Esophagus muscularis mucosa (tissue), 4 donors: ENCODE results near the gene CYTH3. TPM values are rescaled to one million over a fixed set of nuclear protein-coding genes. Genes with fewer than 3 reads are reported as not detected.

Source experiments
- DNase-seq: peaks from one replicate; pipeline ENCODE4 v3.0.0-alpha.2; 2017; ENCODE audit errors: extremely low spot score
- H3K27ac ChIP-seq, 4 donors: fragments of 200-600 bp; sonication (generic); replicated peaks in 1 of 4; 1 replicate in 3 of 4; 2 replicates in 1 of 4; pipeline ENCODE4 v1.5.1; 2016 to 2019; ENCODE audit warnings: mild to moderate bottlenecking in 1 of 4
- H3K27me3 ChIP-seq, 4 donors: fragments of 200-600 bp; sonication (generic); one replicate each; pipeline versions ENCODE4 v1.5.1 to v1.6.0; 2016 to 2019
- H3K36me3 ChIP-seq, 4 donors: fragments of 200-600 bp; sonication (generic); one replicate each; pipeline ENCODE4 v1.5.1; 2016 to 2019
- H3K4me1 ChIP-seq, 4 donors: fragments of 200-600 bp; sonication (generic); one replicate each; pipeline ENCODE4 v1.5.1; 2016 to 2019
- H3K4me3 ChIP-seq, 4 donors: fragments of 200-600 bp; sonication (generic); 1 replicate in 2 of 4; 2 replicates in 2 of 4; pipeline ENCODE4 v1.5.1; 2016 to 2019; ENCODE audit warnings: mild to moderate bottlenecking in 4 of 4, moderate library complexity in 1 of 4
- H3K9me3 ChIP-seq, 4 donors: fragments of 200-600 bp; sonication (generic); 1 replicate in 3 of 4; 2 replicates in 1 of 4; pipeline ENCODE4 v1.5.1; 2016 to 2019
- EP300 ChIP-seq: sonication (generic); formaldehyde crosslinking; IDR thresholded peaks from one replicate; pipeline ENCODE4 v1.6.1; 2017; ENCODE audit warnings: antibody characterized with exemption
- POLR2A ChIP-seq: fragments of 450-650 bp; IDR thresholded peaks from one replicate; pipeline ENCODE4 v1.6.1; 2017; ENCODE audit warnings: antibody characterized with exemption, moderate library complexity, mild to moderate bottlenecking, low read depth
- POLR2AphosphoS5 ChIP-seq, 2 donors: sonication (generic); formaldehyde crosslinking; IDR thresholded peaks; one replicate each; pipeline ENCODE4 v1.6.1; 2017; ENCODE audit warnings: antibody characterized with exemption in 2 of 2
- WGBS: methylation state at CpG from one replicate; pipeline ENCODE4 v1.1.5; 2018; 5-methylcytosine and 5-hydroxymethylcytosine counted together
- intact Hi-C: fragments of 100-400 bp; cut with DNase I; formaldehyde crosslinking; loops from one replicate; pipeline ENCODE4 v1.15.1; 2023
- total RNA-seq, 4 donors: library from RNA; depleted of rRNA; stranded (reverse); fragments of >200 nt; gene quantifications; one replicate each; pipeline versions ENCODE4 v1.1.0 to v1.2.1, GENCODE V29; 2016
- TF ChIP-seq, protein P1 (sequence below), 3 experiments: fragments of 200-600 bp in 2 of 3; fragments of 450-650 bp in 1 of 3; sonication (generic) in 2 of 3; IDR thresholded peaks; one replicate each; pipeline ENCODE4 v1.5.1; 2017 to 2019; ENCODE audit warnings: antibody characterized with exemption in 3 of 3, mild to moderate bottlenecking in 2 of 3, moderate library complexity in 1 of 3

The CYTH3 gene
- total RNA-seq, 4 donors from 2014 or later: 32.0 to 64.6 (median 50.2) TPM

DNA sequence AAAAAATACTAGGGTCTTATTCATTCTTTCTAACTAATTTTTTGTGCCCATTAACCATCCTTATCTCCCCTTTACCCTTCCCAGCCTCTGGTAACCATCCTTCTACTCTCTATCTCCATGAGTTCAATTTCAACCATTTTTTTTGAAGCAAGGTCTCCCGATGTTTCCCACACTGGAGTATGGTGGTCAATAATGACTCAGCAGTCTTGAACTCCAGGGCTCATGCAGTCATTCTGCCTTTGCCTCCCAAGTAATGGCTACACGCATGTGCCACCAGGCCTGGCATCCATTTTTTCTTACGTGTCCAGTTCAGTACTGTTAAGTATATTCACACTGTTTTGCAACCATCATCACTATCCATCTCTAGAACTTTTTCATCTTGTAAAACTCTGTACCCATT is 60.4 kb downstream of the CYTH3 start:
- DNase-seq: no peak
- 97% methylated on average over 3 of the region's 3 CpGs for WGBS
- Histone ChIP-seq H3K36me3 (no peaks in the 10 kb centered on the region), H3K4me1 (peaks cover 10 to 27% (median 24%) of the 10 kb centered on the region in 4 donors), H3K9me3 (no peaks in the 10 kb centered on the region), H3K27ac (no peak overlapping the region), H3K4me3 (no peak overlapping the region), H3K27me3 (no peaks in the 10 kb centered on the region)
- intact Hi-C loops: no loop called here
- TF ChIP-seq, protein P1, sequence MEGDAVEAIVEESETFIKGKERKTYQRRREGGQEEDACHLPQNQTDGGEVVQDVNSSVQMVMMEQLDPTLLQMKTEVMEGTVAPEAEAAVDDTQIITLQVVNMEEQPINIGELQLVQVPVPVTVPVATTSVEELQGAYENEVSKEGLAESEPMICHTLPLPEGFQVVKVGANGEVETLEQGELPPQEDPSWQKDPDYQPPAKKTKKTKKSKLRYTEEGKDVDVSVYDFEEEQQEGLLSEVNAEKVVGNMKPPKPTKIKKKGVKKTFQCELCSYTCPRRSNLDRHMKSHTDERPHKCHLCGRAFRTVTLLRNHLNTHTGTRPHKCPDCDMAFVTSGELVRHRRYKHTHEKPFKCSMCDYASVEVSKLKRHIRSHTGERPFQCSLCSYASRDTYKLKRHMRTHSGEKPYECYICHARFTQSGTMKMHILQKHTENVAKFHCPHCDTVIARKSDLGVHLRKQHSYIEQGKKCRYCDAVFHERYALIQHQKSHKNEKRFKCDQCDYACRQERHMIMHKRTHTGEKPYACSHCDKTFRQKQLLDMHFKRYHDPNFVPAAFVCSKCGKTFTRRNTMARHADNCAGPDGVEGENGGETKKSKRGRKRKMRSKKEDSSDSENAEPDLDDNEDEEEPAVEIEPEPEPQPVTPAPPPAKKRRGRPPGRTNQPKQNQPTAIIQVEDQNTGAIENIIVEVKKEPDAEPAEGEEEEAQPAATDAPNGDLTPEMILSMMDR (IDR thresholded peaks at IDR 0.05): no peak
- TF ChIP-seq POLR2A (no peak), POLR2AphosphoS5 (IDR thresholded peaks at IDR 0.05) (no peak), EP300 (no peak)

DNA sequence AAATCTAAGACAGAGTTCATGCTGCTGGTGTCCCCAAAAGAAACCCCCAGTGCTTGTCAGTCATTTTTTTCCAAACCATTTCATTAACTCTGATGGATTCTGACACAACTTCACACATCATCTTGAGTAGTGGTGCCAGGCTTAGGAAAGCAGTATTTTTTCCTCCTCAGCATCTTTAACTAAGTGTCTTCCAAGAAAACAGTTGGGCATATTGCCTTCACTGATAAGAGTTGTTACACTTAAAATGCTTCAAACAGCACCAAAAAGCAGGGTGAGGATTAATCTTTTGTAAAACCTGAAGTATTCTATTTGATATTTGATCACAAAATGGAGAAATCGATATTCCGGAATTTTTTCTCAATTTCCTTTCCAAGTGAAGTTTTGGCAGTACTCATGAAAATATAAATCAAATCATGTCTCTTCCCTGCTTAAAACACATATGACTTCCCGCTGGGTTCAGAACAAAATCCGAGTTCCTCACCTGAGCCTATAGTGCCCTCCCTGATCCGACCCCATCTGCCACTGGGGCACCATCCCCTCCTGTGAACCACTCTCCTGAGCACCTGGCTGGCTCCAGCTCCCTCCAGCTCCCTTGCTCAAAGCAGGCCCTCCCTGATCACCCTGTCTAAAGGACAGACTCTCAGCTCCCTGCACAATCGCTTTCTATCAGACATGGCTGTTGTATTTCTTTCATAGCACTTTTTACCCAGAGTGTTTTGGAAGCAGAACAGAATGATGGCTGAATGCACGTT is 61.6 kb downstream of the CYTH3 start:
- H3K27me3 ChIP-seq: no peaks in the 10 kb centered on the region
- H3K9me3 ChIP-seq: no peaks in the 10 kb centered on the region
- H3K36me3 ChIP-seq: no peaks in the 10 kb centered on the region
- intact Hi-C loops: no loop called here
- H3K27ac ChIP-seq: no peak overlapping the region
- no peak for TF ChIP-seq POLR2A
- TF ChIP-seq EP300: no peak
- no peak for TF ChIP-seq POLR2AphosphoS5 (IDR thresholded peaks at IDR 0.05)
- TF ChIP-seq, protein P1 (IDR thresholded peaks at IDR 0.05): no peak
- H3K4me3 ChIP-seq: no peak overlapping the region
- WGBS: 88% methylated on average over 7 of the region's 7 CpGs
- DNase-seq: no peak
- H3K4me1 ChIP-seq: peaks cover 10 to 37% (median 31%) of the 10 kb centered on the region in 4 donors

DNA sequence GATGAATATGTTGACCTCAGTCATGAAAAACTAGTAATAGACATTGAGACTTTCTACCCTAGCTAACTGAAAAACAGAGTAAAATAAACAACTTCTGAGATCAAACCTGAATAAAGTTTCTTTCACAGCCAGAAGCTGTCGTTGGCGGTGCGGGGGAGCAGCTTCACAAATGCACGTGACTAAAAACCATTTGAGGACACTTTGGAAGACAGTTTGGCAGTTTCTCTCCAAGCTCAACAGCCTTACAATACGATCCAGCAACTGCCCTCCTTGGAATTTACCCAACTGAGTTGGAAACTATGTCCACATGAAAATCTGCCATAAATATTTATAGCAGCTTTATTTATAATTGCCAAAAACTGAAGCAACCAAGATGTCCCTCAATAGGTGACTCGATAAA is 63.1 kb downstream of the CYTH3 start:
- Histone ChIP-seq H3K27ac (no peak overlapping the region), H3K9me3 (no peaks in the 10 kb centered on the region)
- TF ChIP-seq POLR2A (no peak), EP300 (no peak), POLR2AphosphoS5 (IDR thresholded peaks at IDR 0.05) (no peak)
- TF ChIP-seq, protein P1 (IDR thresholded peaks at IDR 0.05): no peak

DNA sequence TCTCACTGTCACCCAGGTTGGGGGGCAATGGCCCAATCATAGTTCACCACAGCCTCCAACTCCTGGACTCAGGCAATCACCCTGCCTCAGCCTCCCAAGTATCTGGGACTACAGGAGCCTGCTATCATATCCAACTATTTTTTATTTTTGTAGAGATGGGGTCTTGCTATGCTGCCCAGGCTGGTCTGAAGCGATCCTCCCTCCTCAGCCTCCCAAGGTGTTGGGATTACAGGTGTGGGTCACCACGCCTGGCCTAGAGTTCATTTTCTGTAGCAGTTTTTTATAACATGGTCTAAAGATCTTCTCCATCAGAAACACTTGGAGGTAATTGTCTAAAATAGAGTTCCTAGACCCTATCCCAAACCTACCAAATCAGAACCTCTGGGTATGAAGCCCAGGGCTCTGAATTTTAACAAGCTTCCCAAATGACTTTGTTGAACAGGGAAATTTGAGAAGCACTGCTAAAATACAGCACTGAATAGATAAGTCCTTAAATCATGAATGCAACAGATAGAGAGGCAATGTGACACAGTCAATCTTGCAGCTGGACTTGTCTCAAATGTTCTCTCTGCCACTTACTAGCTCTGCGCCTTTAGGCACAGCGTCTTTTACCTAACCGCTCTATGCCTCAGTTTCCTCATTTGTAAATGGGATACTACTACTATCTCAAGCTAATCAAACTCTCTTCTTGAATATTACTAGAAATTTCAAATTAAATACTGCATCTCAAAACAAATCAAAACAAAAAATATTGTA is 63.7 kb downstream of the CYTH3 start:
- H3K27me3 ChIP-seq: no peaks in the 10 kb centered on the region
- H3K27ac ChIP-seq: no peak overlapping the region
- DNase-seq: no peak
- intact Hi-C loops: no loop called here
- WGBS: 93% methylated on average over 5 of the region's 5 CpGs
- H3K4me1 ChIP-seq: peaks cover 10 to 37% (median 36%) of the 10 kb centered on the region in 4 donors
- H3K9me3 ChIP-seq: no peaks in the 10 kb centered on the region
- no peaks in the 10 kb centered on the region for H3K36me3 ChIP-seq
- no peak for TF ChIP-seq POLR2A
- no peak for TF ChIP-seq EP300
- TF ChIP-seq, protein P1 (IDR thresholded peaks at IDR 0.05): no peak
- TF ChIP-seq POLR2AphosphoS5 (IDR thresholded peaks at IDR 0.05): no peak
- no peak overlapping the region for H3K4me3 ChIP-seq

More for the DNA sequence above, 63.1 kb downstream of the CYTH3 start:
- Histone ChIP-seq H3K36me3 (no peaks in the 10 kb centered on the region), H3K4me1 (peaks cover 10 to 37% (median 35%) of the 10 kb centered on the region in 4 donors), H3K4me3 (no peak overlapping the region), H3K27me3 (no peaks in the 10 kb centered on the region)
- intact Hi-C loops: no loop called here
- DNase-seq: no peak
- WGBS: 36% methylated on average over 6 of the region's 6 CpGs
